ENCODE measurements around the gene OPHN1.

DNA sequence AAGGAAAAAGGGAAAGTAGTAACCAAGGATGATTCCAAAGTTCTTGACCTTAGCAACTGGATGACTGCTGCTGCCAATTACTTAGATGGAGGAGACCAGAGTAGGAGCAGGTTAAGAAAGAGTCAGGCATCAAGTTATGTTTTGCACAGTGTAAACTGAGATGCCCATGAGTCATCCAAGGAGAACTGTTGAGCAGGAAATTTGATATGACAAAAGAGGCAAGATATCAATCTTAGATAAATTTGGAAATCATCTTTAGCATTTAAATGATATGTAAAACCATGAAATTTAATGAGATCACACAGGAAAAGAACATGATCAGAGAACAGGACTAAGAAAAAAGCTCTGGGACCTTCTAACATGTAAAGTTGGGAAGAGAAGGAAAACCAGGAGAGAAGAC, 361.3 kb downstream of the OPHN1 start:
- TF ChIP-seq, protein P1, sequence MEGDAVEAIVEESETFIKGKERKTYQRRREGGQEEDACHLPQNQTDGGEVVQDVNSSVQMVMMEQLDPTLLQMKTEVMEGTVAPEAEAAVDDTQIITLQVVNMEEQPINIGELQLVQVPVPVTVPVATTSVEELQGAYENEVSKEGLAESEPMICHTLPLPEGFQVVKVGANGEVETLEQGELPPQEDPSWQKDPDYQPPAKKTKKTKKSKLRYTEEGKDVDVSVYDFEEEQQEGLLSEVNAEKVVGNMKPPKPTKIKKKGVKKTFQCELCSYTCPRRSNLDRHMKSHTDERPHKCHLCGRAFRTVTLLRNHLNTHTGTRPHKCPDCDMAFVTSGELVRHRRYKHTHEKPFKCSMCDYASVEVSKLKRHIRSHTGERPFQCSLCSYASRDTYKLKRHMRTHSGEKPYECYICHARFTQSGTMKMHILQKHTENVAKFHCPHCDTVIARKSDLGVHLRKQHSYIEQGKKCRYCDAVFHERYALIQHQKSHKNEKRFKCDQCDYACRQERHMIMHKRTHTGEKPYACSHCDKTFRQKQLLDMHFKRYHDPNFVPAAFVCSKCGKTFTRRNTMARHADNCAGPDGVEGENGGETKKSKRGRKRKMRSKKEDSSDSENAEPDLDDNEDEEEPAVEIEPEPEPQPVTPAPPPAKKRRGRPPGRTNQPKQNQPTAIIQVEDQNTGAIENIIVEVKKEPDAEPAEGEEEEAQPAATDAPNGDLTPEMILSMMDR (IDR thresholded peaks at IDR 0.05) = no peak
- TF ChIP-seq POLR2A (IDR thresholded peaks at IDR 0.05) = no peak
